Activated naive CD4-positive, alpha-beta T cell treated with anti-CD3 and anti-CD28 coated beads, Interleukin-2, amount 50 U/mL, for 72 hours (primary cell): Measurements from ENCODE around the gene PDGFC. TPM values are rescaled to one million over a fixed set of nuclear protein-coding genes. Genes with fewer than 3 reads are reported as not detected.

Experiments used
- ATAC-seq, 2 donors: fragments of 150-1000 bp; cut with Tn5 transposase; 2 replicates each; pipeline ENCODE4 v1.10.0; 2021; ENCODE audit warnings: mild to moderate bottlenecking in 2 of 2, moderate library complexity in 2 of 2
- DNase-seq, 2 donors: peaks; one replicate each; pipeline ENCODE4 v3.0.0; 2021 to 2022; ENCODE audit warnings: low spot score in 2 of 2
- H3K27ac Mint-ChIP-seq, 2 donors: one replicate each; pipeline ENCODE4 v1.8.0; 2022; ENCODE audit warnings: mild to moderate bottlenecking in 2 of 2, mixed read lengths in 2 of 2
- H3K36me3 Mint-ChIP-seq, 2 donors: one replicate each; pipeline ENCODE4 v1.8.0; 2022; ENCODE audit warnings: mixed read lengths in 2 of 2
- H3K9me3 Mint-ChIP-seq, 2 donors: one replicate each; pipeline ENCODE4 v1.8.0; 2022; ENCODE audit warnings: mixed read lengths in 2 of 2
- total RNA-seq, 2 donors: library from RNA; stranded (reverse); gene quantifications; one replicate each; pipeline ENCODE4 v1.2.3, GENCODE V29; 2022

Gene PDGFC
- total RNA-seq, 2 donors from 2014 or later: not detected

- Mint-ChIP-seq H3K36me3 (no peaks in the 10 kb centered on the region), H3K27ac (no peak overlapping the region), H3K9me3 (peaks cover 12 to 25% of the 10 kb centered on the region in 2 donors)
- no peak for DNase-seq
- no peak for ATAC-seq
Observed at GRCh38 chr4:156746111-156746510, 225.5 kb downstream of the PDGFC start.

- Mint-ChIP-seq H3K9me3 (peaks cover 14 to 22% of the 10 kb centered on the region in 2 donors), H3K36me3 (no peaks in the 10 kb centered on the region), H3K27ac (no peak overlapping the region)
- DNase-seq (no peak), ATAC-seq (no peak)
Observed at GRCh38 chr4:156738766-156739165, 232.8 kb downstream of the PDGFC start.

DNA sequence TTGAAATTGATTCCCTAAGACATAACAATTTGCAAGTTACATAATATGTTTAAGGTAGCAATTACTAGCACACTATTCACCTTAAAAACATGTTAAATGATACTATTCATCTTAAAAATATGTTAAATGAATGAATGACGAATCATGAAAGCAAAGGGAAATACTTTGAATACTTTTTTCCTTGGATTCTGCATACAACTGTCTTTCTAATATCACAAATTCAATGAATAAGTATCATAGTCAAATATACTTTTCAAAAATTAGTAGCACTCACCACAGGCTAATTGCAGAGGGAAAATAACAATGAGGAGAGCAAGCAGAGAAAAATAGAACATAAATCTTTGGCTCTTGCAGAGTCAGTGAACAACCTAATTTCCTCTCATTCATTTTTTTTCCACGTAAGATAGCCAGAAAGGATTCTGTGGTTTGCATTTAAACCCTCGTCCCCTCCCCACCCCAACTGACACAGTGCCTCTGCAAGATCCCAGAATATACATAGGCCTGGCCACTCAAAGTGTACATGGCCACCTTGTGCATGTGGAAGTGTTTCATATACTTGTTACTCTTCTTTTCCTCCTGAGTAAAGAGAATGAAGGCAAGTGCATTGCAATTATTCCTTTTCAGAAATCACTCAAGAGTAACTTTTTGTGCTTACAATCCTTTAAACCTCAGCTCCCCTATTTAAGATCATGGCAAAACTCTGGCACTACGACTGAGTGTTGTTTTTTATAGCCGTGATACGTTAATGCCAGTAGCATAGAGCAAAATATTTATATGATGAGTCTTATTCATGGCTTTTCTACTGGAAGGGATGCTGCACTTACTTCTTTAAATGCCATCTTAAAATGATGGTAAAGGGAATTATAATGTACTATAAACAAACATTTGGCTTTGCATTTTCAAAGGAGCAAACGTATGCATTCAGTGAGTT is 236.4 kb downstream of the PDGFC start:
- ATAC-seq (no peak), DNase-seq (no peak)
- Mint-ChIP-seq H3K9me3 (peaks cover 20 to 22% of the 10 kb centered on the region in 2 donors), H3K27ac (no peak overlapping the region), H3K36me3 (peaks cover 10% of the 10 kb centered on the region in 2 donors)

GRCh38 chr4:156733582-156733981 is 238.0 kb downstream of the PDGFC start:
- no peak overlapping the region for H3K27ac Mint-ChIP-seq
- peaks cover 28 to 31% of the 10 kb centered on the region in 2 donors for H3K9me3 Mint-ChIP-seq
- H3K36me3 Mint-ChIP-seq: peaks cover 10% of the 10 kb centered on the region in 2 donors

DNA sequence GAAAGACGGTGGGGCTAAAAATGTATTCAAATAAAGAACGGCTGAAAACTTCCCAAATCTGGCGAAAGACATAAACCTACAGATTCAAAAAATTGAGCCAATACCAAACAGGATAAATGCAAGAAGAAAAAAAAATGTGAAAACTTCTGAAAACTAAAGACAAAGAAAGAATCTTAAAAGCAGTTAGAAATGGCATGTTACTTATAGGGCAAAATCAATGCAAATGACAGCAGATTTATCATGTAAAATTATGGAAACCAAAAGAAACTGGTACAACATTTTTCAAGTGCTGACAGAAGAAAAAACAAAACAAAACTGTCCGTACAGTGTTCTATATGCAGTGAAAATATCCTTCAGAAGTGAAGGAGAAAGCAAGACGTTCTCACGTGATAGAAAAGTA is 239.0 kb downstream of the PDGFC start:
- no peak for ATAC-seq
- H3K36me3 Mint-ChIP-seq: peaks cover 10% of the 10 kb centered on the region in 2 donors
- H3K27ac Mint-ChIP-seq: no peak overlapping the region
- peaks cover 24 to 31% of the 10 kb centered on the region in 2 donors for H3K9me3 Mint-ChIP-seq
- no peak for DNase-seq

More at GRCh38 chr4:156733582-156733981, 238.0 kb downstream of the PDGFC start:
- no peak for DNase-seq
- no peak for ATAC-seq

DNA sequence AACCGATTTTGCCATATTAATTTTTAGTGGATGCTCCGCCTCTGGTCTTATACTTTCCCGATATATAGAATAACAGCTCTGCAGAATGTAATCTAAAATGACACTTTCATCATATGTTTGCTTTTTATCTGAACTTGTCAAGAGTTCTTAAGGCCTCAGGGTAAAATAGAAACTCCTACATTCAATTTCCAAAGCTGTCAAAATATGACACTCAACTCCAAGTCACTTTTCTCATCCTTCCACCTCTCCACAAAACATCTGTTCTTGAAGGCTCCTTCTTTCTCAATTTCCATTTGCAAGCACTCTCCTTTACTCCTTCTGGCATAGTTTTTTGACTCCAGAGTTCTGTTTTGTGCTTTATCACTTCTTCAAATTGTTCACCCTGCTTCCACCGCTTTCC is 242.2 kb downstream of the PDGFC start:
- Mint-ChIP-seq H3K9me3 (peaks cover 21 to 23% of the 10 kb centered on the region in 2 donors), H3K27ac (no peak overlapping the region), H3K36me3 (peaks cover 10% of the 10 kb centered on the region in 2 donors)
- DNase-seq (no peak), ATAC-seq (no peak)

DNA sequence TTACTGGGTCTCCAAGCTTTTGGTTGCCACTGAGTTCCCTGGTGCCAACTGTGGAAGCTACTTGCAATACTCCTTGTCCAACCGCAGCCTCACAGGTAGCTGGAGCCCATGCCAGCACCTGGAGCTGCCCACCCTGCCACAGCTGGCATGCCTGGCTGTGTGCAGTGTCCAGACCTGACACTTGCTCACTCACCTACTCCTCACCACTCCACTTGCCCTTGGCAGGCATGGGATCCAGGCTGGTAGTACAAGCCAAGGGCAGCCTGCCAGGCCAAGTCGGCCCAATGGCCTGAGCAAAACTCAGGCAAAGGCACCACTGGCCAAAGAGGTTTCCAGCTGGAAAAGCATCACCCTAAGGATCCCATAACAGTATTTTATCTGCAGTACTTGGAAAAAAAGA is 246.3 kb downstream of the PDGFC start:
- no peaks in the 10 kb centered on the region for H3K36me3 Mint-ChIP-seq
- no peak for DNase-seq
- no peak overlapping the region for H3K27ac Mint-ChIP-seq
- peaks cover 20 to 22% of the 10 kb centered on the region in 2 donors for H3K9me3 Mint-ChIP-seq
- no peak for ATAC-seq

DNA sequence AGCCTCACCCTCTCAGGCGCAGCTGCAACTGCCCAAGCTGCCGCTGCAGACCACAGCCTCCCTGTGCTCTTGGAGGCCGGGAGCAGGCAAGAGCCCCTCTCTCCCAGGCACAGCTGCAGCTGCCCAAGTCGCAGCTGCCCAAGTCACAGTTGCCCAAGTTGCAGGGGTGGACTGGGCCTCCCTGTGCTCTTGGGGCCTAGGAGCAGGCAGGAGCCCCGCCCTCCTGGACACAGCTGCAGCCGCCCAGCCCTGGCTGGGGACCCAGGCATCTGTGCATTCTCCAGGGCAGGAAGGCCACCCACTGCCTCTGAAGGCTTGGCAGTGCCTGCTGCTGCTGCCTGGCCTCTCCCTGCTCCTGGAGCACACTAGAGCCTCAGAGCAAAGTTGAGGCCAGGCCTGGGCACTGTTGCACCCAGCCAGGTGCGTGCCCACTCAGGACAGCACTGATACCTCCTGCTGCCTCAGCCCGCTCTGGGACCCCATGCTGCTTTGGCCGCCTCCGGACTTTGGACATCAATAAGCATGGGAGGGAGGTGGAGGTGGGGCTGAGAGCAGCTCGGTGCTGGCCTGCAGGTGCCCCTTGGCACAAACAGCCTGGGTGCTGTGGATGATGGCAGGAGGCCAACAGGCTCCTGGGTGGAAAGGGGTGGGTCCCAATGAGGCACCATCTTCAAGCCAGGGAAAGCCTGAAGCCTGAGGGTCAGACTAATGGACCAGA is 247.5 kb downstream of the PDGFC start:
- no peak for DNase-seq
- H3K9me3 Mint-ChIP-seq: peaks cover 13 to 18% of the 10 kb centered on the region in 2 donors
- no peak overlapping the region for H3K27ac Mint-ChIP-seq
- H3K36me3 Mint-ChIP-seq: no peaks in the 10 kb centered on the region
- no peak for ATAC-seq

GRCh38 chr4:156718226-156718625 is 253.4 kb downstream of the PDGFC start:
- H3K9me3 Mint-ChIP-seq: peaks cover 23 to 30% of the 10 kb centered on the region in 2 donors

DNA sequence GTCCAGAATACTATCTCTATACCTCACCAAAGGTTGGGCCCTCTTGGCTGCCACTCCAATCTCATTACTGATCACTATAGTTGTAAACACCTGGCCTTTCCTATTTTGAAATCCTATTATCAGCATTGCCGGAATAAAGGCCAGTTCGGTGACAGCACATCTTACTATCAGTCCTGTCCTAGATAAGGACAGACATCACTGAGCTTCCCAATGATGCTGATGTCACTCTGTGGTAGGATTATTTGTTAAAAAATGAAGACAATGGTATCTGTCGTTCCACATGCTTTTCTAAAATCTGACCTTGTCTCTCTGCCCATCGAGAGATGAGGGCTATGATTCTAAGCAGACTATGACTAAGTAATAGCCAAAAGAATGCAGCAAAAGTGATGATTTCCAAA is 260.4 kb downstream of the PDGFC start:
- H3K36me3 Mint-ChIP-seq: peaks cover 0 to 4% of the 10 kb centered on the region in 2 donors
- H3K9me3 Mint-ChIP-seq: peaks cover 6 to 9% of the 10 kb centered on the region in 2 donors
- DNase-seq: no peak
- H3K27ac Mint-ChIP-seq: no peak overlapping the region
- no peak for ATAC-seq

More at GRCh38 chr4:156718226-156718625, 253.4 kb downstream of the PDGFC start:
- Mint-ChIP-seq H3K27ac (no peak overlapping the region), H3K36me3 (no peaks in the 10 kb centered on the region)
- ATAC-seq (no peak), DNase-seq (no peak)

Other genes starting within 250 kb of the PDGFC start
- not detected for gene GLRB, start 104.4 kb upstream of the PDGFC start, total RNA-seq
- gene GRIA2, start 248.9 kb upstream of the PDGFC start, total RNA-seq: not detected